Measurements from ENCODE around the gene ARFIP2.

DNA sequence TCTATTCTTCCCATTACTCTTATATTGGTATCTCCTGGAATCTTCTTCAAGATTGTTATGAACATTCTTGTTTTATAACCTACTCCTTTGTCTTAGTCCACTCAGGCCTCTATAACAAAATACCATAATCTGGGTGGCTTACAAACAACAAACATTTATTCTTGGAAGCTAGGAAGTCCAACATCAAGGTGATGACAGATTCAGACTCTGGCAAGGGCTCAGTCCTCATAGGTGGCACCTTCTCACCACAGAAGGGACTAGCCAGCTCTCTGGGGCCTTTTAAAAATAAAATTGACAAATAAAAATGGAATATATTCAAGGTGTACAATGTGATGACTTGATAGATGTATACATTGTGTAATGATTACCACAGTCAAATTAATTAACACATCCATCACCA, 35.7 kb upstream of the ARFIP2 start:
- no peak for TF ChIP-seq POLR2A (IDR thresholded peaks at IDR 0.05)
- TF ChIP-seq, protein P1, sequence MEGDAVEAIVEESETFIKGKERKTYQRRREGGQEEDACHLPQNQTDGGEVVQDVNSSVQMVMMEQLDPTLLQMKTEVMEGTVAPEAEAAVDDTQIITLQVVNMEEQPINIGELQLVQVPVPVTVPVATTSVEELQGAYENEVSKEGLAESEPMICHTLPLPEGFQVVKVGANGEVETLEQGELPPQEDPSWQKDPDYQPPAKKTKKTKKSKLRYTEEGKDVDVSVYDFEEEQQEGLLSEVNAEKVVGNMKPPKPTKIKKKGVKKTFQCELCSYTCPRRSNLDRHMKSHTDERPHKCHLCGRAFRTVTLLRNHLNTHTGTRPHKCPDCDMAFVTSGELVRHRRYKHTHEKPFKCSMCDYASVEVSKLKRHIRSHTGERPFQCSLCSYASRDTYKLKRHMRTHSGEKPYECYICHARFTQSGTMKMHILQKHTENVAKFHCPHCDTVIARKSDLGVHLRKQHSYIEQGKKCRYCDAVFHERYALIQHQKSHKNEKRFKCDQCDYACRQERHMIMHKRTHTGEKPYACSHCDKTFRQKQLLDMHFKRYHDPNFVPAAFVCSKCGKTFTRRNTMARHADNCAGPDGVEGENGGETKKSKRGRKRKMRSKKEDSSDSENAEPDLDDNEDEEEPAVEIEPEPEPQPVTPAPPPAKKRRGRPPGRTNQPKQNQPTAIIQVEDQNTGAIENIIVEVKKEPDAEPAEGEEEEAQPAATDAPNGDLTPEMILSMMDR (IDR thresholded peaks at IDR 0.05), result no peak
- TF ChIP-seq POLR2AphosphoS5 (IDR thresholded peaks at IDR 0.05), result no peak

Data from breast epithelium (tissue), 3 donors.